Spleen (tissue), 11 donors: ENCODE data around the gene SUN1. TPM values are rescaled to one million over a fixed set of nuclear protein-coding genes. Genes with fewer than 3 reads are reported as not detected.

ENCODE experiments used
- DNase-seq: peaks from one replicate; pipeline ENCODE4 v3.0.0-alpha.2; 2020
- H3K27ac ChIP-seq, 8 donors: fragments of 200-600 bp; sonication (generic) in 7 of 8; 1 replicate in 4 of 8; 2 replicates in 4 of 8; pipeline versions ENCODE4 v1.5.0 to v1.8.0; 2016 to 2021; ENCODE audit warnings: inconsistent platforms in 4 of 8, mild to moderate bottlenecking in 4 of 8, moderate library complexity in 1 of 8
- H3K27me3 ChIP-seq, 7 donors: fragments of 200-600 bp; sonication (generic) in 6 of 7; replicated peaks in 1 of 7; 1 replicate in 4 of 7; 2 replicates in 3 of 7; pipeline versions ENCODE4 v1.5.0 to v1.8.0; 2016 to 2021; ENCODE audit warnings: inconsistent platforms in 3 of 7, mild to moderate bottlenecking in 1 of 7
- H3K36me3 ChIP-seq, 6 donors: fragments of 200-600 bp; sonication (generic) in 5 of 6; 1 replicate in 4 of 6; 2 replicates in 2 of 6; pipeline versions ENCODE4 v1.5.0 to v1.8.0; 2016 to 2021; ENCODE audit warnings: inconsistent platforms in 2 of 6
- H3K4me1 ChIP-seq, 6 donors: fragments of 200-600 bp; sonication (generic) in 5 of 6; 1 replicate in 3 of 6; 2 replicates in 3 of 6; pipeline versions ENCODE4 v1.5.0 to v1.8.0; 2016 to 2021; ENCODE audit warnings: inconsistent platforms in 3 of 6
- H3K4me3 ChIP-seq, 8 donors: fragments of 200-600 bp; sonication (generic) in 7 of 8; 1 replicate in 4 of 8; 2 replicates in 4 of 8; pipeline versions ENCODE4 v1.5.0 to v1.8.0; 2016 to 2021; ENCODE audit warnings: inconsistent platforms in 4 of 8, mild to moderate bottlenecking in 4 of 8, moderate library complexity in 2 of 8
- H3K9me3 ChIP-seq, 8 donors: fragments of 200-600 bp; sonication (generic) in 7 of 8; 1 replicate in 4 of 8; 2 replicates in 4 of 8; pipeline versions ENCODE4 v1.5.0 to v1.8.0; 2016 to 2021; ENCODE audit warnings: inconsistent platforms in 4 of 8
- POLR2A ChIP-seq, 3 donors: fragments of 450-650 bp; IDR thresholded peaks; one replicate each; pipeline ENCODE4 v1.5.1; 2017; ENCODE audit warnings: antibody characterized with exemption in 3 of 3, mild to moderate bottlenecking in 1 of 3
- POLR2AphosphoS5 ChIP-seq, 3 donors: sonication (generic); formaldehyde crosslinking; IDR thresholded peaks; one replicate each; pipeline ENCODE4 v1.5.1; 2017; ENCODE audit warnings: antibody characterized with exemption in 3 of 3
- WGBS, 5 donors: extraction: QIAGEN DNeasy Blood & Tissue Kit in 3 of 5; methylation state at CpG; one replicate each; pipeline versions ENCODE4 v1.1.5 to v1.1.7; 2013 to 2018; 5-methylcytosine and 5-hydroxymethylcytosine counted together
- intact Hi-C: fragments of 100-400 bp; cut with DNase I; formaldehyde crosslinking; loops from one replicate; pipeline ENCODE4 v1.15.0; 2023; ENCODE audit warnings: low total_unique reads
- polyA plus RNA-seq, 3 donors: library from polyadenylated mRNA; stranded (reverse); fragments of 200-250 nt; gene quantifications; one replicate each; pipeline ENCODE4 v1.2.1, GENCODE V29; 2013
- total RNA-seq, 7 donors: library from RNA; depleted of rRNA in 3 of 7; stranded (reverse); fragments of >200 nt in 3 of 7; fragmentation: NEBNext Ultra II Directional in 4 of 7; extraction: Animal tissue kit (Norgen Biotek cat#: 25700) in 4 of 7; gene quantifications; one replicate each; pipeline versions ENCODE4 v1.1.0 to v1.2.1, GENCODE V29; 2016 to 2021
- TF ChIP-seq, protein P1 (sequence below), 11 experiments: fragments of 200-600 bp in 7 of 11; fragments of 450-650 bp in 4 of 11; sonication (generic) in 4 of 11; IDR thresholded peaks in 8 of 11; conservative IDR thresholded peaks in 3 of 11; 1 replicate in 7 of 11; 2 replicates in 4 of 11; pipeline versions ENCODE4 v1.4.0 to v1.8.0; 2016 to 2021; ENCODE audit warnings: antibody characterized with exemption in 11 of 11, inconsistent platforms in 4 of 11, mild to moderate bottlenecking in 1 of 11
- donor health status: healthy with polysubstance abuse.
- donor health status: DM: no; HTN: no; CAD: no; lungs with moderate emphysema.
- donor health status: DM: no; HTN: no; CAD: no.
- donor health status: Bipolar disorder and iron deficiency.
- donor health status: healthy.
- donor health status: DM: no; HTN: no; CAD: no.
- donor health status: DM: yes; HTN: yes; CAD: no.

The SUN1 gene
- total and polyA plus RNA-seq, 10 donors: 33.2 to 181 (median 135) TPM

DNA sequence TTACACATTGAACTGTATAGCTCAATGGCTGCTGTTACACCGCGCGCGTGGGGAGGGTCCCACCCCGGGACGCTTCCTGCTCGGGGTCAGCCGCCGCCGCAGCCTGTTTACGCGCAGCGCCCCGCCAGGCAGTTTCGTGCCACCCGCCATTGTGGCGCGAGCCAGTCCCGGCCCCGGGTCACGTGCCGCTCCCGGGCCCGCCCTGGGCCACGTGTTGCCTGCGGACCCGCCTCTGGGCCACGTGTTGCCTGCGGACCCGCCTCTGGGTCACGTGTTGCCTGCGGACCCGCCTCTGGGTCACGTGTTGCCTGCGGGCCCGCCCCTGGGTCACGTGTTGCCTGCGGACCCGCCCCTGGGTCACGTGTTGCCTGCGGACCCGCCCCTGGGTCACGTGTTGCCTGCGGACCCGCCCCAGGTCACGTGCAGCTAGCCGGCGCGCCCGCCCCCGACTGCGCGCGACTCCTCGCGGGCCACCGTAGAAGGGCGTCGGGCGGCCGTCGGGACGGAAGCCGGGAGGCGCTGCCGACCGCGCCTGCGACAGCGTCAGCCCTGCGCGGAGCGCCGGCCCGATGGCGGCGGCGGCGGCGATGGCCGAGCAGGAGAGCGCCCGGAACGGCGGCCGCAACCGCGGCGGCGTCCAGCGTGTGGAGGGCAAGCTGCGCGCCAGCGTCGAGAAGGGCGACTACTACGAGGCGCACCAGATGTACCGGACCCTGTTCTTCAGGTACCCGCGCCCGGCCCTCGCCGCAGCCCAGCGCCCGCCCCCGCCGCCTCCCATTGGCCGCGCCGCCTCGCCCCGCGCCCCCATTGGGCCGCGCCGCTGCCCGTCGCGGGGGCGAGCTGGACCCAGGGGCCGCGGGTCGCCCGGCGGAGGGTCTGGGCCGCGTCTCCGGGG, 44.0 kb downstream of the SUN1 start, which contains the start of gene GET4:
Gene GET4 (plus strand): TSS at position 478 of the 895 bp plus-strand sequence. CDS start 92 bp downstream, at position 570.
- Histone ChIP-seq H3K4me3 (peak within 1 kb of the TSS; percentile 75 to 92 (median 80)), H3K27me3 (no peaks in the 10 kb centered on the region), H3K9me3 (no peaks in the 10 kb centered on the region), H3K4me1 (peaks cover 25 to 83% (median 69%) of the 10 kb centered on the region in 6 donors), H3K27ac (peak within 1 kb of the TSS; percentile 79 to 93 (median 89)), H3K36me3 (peaks cover 0 to 41% (median 9%) of the 10 kb centered on the region in 6 donors)
- intact Hi-C loops: no loop called here
- peak; percentile 86 to 93 (median 91) for TF ChIP-seq POLR2AphosphoS5 (IDR thresholded peaks at IDR 0.05)
- peak in 2 of 3 donors; percentile 33 to 42 for TF ChIP-seq POLR2A (IDR thresholded peaks at IDR 0.05)
- TF ChIP-seq, protein P1, sequence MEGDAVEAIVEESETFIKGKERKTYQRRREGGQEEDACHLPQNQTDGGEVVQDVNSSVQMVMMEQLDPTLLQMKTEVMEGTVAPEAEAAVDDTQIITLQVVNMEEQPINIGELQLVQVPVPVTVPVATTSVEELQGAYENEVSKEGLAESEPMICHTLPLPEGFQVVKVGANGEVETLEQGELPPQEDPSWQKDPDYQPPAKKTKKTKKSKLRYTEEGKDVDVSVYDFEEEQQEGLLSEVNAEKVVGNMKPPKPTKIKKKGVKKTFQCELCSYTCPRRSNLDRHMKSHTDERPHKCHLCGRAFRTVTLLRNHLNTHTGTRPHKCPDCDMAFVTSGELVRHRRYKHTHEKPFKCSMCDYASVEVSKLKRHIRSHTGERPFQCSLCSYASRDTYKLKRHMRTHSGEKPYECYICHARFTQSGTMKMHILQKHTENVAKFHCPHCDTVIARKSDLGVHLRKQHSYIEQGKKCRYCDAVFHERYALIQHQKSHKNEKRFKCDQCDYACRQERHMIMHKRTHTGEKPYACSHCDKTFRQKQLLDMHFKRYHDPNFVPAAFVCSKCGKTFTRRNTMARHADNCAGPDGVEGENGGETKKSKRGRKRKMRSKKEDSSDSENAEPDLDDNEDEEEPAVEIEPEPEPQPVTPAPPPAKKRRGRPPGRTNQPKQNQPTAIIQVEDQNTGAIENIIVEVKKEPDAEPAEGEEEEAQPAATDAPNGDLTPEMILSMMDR (IDR thresholded peaks at IDR 0.05 in 8 of 11, conservative IDR thresholded peaks at IDR 0.05 in 3 of 11): peak in 7 of 11 experiments; percentile 21 to 69 (median 35)
- 0 to 1% (median 0%) methylated on average over 18 to 129 of the region's 129 CpGs for whole genome bisulfite sequencing, 5 donors
- DNase-seq: peak; percentile 99

DNA sequence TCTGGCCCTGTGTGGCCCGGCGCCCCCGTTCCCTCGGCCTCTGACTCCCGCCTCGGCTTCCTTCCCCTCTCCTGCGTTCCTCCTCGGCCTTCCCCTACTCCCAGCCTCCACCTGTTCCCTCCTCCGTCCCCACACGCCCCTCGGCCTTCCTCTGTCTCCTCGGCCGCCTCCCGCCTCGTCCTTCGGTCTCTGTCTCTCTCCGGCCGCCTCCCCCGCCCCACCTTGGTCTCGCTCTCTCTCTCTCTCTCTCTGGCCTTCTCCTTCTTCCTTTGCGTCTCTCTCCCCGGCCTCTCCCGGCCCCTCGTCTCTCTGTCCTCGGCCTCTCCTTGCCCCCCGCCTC, 44.7 kb downstream of the SUN1 start:
- H3K36me3 ChIP-seq: peaks cover 0 to 37% (median 9%) of the 10 kb centered on the region in 6 donors
- no peak for DNase-seq
- peak overlapping the region; percentile 74 to 93 (median 89) for H3K27ac ChIP-seq
- 0 to 3% (median 1%) methylated on average over 24 to 26 of the region's 26 CpGs for WGBS, 5 donors
- H3K4me3 ChIP-seq: peak overlapping the region; percentile 75 to 92 (median 80)
- TF ChIP-seq POLR2AphosphoS5 (IDR thresholded peaks at IDR 0.05): no peak
- TF ChIP-seq, protein P1 (IDR thresholded peaks at IDR 0.05 in 8 of 11, conservative IDR thresholded peaks at IDR 0.05 in 3 of 11): no peak
- TF ChIP-seq POLR2A (IDR thresholded peaks at IDR 0.05): no peak
- no peaks in the 10 kb centered on the region for H3K27me3 ChIP-seq
- H3K4me1 ChIP-seq: peaks cover 25 to 84% (median 69%) of the 10 kb centered on the region in 6 donors
- H3K9me3 ChIP-seq: no peaks in the 10 kb centered on the region
- intact Hi-C loops: no loop called here

DNA sequence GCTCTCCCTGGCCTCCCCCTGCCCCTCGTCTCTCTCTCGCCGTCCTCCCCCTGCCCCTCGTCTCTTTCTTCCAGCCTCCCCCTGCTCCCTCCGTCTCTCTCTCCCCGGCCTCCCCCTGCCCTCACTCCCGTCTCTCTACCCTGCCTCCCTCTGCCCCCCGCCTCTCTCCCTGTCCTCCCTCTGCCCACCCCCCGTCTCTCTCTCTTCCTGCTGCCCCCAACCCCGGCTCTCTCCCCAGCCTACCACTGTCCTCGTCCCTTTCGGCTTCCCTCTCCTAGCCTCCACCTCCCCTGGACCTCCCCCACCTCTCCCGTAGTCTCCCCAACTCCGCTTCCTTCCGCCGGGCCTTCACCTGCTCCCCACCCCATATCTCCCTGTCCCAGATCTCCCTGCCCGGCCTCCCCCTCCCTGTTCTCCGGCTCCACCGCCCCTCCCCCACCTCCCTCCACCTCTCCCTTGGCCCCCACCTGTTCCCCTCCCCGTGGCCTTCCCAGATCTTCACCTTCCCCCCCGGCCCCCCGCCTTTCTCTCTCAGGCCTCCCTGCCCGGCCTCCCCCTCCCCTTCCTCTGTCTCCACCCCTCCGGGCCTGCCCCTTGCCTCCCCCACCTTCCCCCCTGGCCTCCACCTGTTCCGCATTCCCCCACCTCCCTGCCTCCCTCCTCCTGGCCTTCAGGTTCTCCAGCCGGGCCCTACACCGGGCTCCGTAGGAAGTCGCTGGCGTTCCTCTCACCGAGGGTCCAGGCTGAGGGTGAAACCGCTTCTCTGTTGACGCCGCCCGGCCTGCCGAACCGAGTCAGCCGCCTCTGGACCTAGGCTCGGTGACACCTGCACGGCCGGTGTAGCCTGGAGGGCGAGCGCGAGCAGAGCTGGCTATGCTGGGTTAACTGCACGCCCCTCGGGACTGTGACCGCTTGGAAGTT, 45.3 kb downstream of the SUN1 start:
- H3K4me1 ChIP-seq: peaks cover 25 to 86% (median 69%) of the 10 kb centered on the region in 6 donors
- 9 to 25% (median 16%) methylated on average over 43 to 47 of the region's 47 CpGs for WGBS, 5 donors

More for the DNA sequence above, 45.3 kb downstream of the SUN1 start:
- TF ChIP-seq POLR2A (IDR thresholded peaks at IDR 0.05): no peak
- TF ChIP-seq POLR2AphosphoS5 (IDR thresholded peaks at IDR 0.05): peak in 1 of 3 donors; percentile 33
- TF ChIP-seq, protein P1 (IDR thresholded peaks at IDR 0.05 in 8 of 11, conservative IDR thresholded peaks at IDR 0.05 in 3 of 11): no peak
- no peaks in the 10 kb centered on the region for H3K27me3 ChIP-seq
- intact Hi-C loops: no loop called here
- H3K9me3 ChIP-seq: no peaks in the 10 kb centered on the region
- peak; percentile 87 for DNase-seq
- H3K4me3 ChIP-seq: peak overlapping the region; percentile 75 to 92 (median 80)
- H3K27ac ChIP-seq: peak overlapping the region in 6 of 8 donors; percentile 74 to 93 (median 90)
- H3K36me3 ChIP-seq: peaks cover 0 to 37% (median 4%) of the 10 kb centered on the region in 6 donors
